SKM-1 (cell line): Measurements from ENCODE around the gene HAPLN3.

Experiments
- DNase-seq: peaks from one replicate; lab custom pipeline; 2025; ENCODE audit not compliant: unreplicated experiment; lab: John Stamatoyannopoulos, UW

HAPLN3 gene

DNA sequence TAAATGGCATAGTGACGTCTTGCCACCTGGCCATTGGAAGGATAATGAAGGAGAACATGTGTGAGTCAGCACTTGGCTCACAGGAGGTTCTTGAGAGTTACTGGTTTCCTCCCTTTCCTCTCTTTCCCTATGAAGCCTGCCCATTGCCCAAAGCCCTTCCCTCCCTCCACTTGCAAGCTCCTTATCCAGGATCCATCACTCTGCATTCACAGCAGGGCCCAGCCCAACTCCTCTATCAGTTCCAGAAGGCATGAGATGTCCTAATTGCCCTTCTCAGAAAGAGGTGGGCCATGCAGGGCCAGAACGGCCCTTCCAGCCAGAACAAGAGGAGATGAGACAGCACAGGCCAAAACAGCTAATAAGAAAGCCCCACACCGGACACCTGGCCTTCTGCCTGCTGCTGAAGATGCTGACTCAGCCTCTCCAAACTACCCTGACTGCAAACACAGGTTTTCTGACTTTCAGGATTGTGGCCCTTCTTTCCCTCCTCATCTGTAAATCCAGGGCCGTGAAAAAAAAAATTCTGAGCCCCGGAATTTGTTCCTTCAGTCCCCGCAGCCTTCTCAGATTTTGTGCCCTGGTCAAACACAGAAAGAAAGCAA is 29.7 kb downstream of the HAPLN3 start:
- no peak for DNase-seq

DNA sequence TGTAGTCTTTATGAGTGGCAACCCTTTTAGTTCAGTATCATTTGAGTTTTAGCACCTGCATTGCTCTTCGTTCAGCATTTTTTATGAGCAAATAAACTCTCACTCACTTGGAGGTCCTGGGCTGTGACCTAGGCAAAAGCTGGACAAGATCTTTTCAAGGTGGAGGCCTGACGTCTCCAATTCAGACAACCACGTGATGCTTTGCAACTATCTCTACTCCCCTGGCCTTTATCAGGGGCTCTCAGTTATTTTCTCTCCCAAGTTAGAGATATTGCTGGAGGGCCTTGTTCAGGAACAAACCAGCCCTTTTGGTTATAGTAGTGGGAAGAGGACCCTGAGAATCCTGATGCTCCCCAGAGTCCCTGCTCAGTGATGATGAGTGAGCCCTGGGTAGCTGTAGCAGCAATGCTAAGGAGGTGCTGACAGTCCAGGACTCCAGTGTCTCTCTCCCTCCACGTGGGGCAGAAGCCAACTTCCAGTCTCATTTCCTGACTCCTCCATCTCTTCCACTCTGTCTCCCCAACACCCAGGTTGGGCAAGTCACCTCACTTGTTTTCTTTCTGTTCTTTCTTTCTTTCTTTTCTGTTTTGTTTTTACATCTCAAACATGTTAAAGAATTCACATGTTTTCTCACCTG is 30.4 kb downstream of the HAPLN3 start:
- no peak for DNase-seq

DNA sequence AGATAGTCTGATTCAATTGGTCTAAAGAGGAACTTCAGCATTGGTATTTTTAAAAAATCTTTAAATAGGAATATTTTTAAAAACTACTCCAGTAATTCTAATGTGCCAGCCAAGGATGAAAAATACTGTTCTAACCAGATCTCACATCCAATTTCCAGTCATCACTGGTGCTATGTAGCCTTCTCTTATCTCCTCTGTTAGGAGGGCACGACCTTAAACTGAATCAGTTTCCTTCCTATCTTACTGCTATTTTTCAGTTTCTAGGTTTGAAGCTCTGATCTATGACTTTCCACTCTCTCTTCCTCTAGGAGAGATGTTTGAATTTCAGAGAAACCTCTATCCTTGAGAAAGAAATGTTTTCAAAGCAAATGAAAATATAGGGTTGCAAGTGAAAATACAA is 31.9 kb downstream of the HAPLN3 start:
- no peak for DNase-seq

GRCh38 chr15:88860212-88860611 is 35.1 kb downstream of the HAPLN3 start:
- no peak for DNase-seq

DNA sequence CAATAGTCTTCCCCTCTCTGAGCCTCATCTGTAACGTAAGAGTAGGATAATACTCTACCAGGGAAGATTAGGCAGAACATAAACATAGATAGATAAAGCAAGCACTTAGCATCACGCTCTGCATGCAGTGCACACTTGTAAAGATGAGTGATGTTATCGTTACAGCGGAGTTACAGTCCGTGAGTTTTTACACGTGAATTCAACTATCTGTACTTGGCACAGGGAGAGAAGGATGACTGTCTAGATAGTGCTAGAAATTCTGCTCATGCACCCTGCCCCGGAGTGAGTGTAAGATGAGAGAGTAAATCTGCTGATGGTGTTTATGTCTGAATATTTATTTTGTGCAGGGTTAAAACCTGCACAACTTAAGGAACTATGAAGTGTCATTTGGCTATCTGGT is 35.8 kb downstream of the HAPLN3 start:
- no peak for DNase-seq

- DNase-seq: no peak
Measured at GRCh38 chr15:88858934-88859333, 36.4 kb downstream of the HAPLN3 start.

- DNase-seq: no peak
Measured at GRCh38 chr15:88852476-88852875, 42.9 kb downstream of the HAPLN3 start.

- DNase-seq: no peak
Measured at GRCh38 chr15:88849376-88850072, 45.8 kb downstream of the HAPLN3 start.

GRCh38 chr15:88848203-88848602 is 47.1 kb downstream of the HAPLN3 start:
- no peak for DNase-seq

DNA sequence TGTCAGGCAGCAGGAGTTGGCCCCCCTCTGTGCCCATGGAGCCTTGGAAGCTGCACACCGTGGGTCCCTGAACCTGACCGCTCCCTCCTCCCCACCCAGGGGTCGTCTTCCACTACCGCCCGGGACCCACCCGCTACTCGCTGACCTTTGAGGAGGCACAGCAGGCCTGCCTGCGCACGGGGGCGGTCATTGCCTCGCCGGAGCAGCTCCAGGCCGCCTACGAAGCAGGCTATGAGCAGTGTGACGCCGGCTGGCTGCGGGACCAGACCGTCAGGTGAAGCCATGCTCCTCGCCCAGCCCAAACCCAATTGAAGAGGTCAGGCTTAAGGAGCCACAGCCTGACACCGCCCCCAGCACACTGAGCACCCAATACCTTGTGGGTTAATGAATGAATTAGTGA is 48.2 kb downstream of the HAPLN3 start:
- no peak for DNase-seq

DNA sequence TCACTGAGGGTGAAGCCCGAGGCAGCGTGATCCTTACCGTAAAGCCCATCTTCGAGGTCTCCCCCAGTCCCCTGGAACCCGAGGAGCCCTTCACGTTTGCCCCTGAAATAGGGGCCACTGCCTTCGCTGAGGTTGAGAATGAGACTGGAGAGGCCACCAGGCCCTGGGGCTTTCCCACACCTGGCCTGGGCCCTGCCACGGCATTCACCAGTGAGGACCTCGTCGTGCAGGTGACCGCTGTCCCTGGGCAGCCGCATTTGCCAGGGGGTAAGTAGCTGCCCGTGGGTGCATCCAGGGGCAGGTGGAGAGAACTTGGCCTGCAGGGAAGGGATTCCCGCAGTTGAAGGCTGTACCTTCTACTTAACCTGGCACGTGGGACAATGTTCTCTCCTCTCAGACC is 49.7 kb downstream of the HAPLN3 start:
- DNase-seq: no peak

DNA sequence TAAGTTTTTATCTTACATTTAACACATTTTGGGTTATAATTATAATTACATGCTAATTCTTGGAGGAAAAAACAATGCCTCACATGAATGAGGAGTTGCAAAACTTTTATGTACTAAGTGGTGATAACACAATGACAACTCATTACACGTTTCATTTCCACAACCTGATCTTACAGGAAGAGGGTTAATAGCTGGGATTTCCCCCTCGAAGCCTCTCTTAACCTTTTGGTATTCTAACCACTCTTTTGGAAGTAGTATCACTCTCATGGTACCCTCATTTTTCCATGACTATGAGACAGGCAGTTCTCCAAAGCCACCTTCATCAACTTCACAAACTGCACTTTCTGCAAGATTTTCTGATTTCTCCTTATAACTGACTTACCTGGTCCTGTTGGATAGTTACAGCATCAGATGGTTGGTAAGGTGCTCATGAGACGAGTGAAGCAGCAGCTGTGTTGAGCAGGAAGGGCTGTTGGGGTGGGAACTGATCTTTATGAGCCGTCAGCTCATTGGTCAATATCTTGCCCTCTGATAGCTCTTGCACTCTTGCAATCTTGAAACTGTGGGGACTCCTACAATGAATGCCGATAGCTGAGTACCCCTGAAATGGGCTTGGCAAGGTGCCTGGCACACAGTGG is 50.5 kb downstream of the HAPLN3 start:
- DNase-seq: no peak

GRCh38 chr15:88843334-88843733 is 52.0 kb downstream of the HAPLN3 start:
- DNase-seq: no peak

GRCh38 chr15:88842156-88842555 is 53.2 kb downstream of the HAPLN3 start:
- no peak for DNase-seq

DNA sequence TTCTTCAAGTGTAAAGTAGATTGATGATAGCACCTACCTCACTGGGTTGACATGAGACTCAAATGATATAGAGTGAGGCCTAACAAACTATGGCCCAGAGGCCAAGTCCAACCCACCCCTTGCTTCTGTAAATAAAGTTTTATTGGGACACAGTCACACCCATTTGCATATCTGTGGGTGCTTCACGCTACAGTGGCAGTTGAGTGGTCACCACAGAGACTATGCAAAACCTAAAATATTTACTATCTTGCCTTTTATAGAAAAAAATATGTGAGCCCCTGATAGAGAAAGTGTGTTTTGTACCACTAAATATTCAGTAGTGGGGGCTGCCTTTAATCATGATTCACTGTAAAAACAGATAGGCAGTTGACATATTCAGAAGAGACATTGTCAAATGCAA is 54.1 kb downstream of the HAPLN3 start:
- DNase-seq: no peak

GRCh38 chr15:88839961-88840360 is 55.4 kb downstream of the HAPLN3 start:
- no peak for DNase-seq

DNA sequence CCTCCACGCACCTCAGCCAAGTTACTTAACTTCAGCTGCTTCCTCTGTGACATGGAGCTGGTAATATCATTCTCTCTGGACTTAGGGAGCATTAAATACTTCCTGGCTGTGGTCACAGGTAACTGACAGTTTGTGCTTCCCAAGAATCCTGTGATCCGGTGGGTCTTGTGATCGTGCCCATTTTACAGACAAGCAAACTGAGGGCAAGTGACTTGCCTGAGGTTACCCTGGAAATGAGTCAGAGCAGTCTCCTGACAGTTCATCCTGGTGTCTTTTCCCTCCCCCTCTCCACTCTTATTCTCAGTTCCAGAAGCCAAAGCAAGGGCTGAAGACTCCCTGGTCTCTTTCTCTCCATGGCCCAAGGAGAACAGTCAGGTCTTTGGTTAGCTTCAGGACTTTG is 56.2 kb downstream of the HAPLN3 start:
- no peak for DNase-seq

- DNase-seq: no peak
Measured at GRCh38 chr15:88838667-88839066, 56.7 kb downstream of the HAPLN3 start.

DNA sequence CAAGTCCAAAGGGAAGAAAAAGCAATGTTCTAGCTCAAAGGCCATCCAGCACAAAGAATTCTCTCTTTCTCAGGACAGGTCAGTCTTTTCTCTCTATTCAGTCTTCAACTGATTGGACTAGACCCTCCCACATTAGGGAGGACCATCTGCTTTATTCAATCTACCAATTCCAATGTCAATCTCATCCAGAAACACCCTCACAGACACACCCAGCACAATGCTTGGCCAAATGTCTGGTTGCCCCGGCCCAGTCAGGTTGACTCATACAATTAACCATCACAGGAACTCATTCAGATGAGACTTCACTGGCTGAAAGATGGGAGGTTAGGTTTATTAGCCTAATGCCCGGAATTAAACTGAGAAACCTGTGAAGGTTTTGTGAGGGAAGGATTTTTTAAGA is 59.7 kb downstream of the HAPLN3 start:
- no peak for DNase-seq

DNA sequence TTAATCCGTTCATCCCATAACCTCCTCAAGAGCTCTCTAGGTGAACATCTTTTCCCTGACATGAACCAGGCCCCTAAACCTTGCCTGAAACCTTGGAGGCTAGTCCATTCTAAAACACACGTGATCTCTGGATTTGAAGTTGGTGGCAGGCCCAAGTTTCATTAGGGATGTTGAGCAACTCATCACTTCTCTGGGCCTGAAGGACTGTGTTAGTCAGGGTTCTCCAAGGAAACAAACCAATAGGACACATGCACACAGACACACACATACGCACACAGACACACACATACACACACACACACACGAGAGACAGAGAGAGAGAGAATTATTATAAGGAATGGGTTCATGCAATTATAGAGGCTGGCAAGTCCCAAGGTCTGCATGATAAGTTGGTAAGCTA is 60.2 kb downstream of the HAPLN3 start:
- DNase-seq: no peak

- DNase-seq: no peak
Measured at GRCh38 chr15:88834211-88834812, 61.0 kb downstream of the HAPLN3 start.

GRCh38 chr15:88833731-88834100 is 61.6 kb downstream of the HAPLN3 start:
- DNase-seq: no peak
